Measurements from ENCODE around the gene LGR4. TPM values are rescaled to one million over a fixed set of nuclear protein-coding genes. Genes with fewer than 3 reads are reported as not detected.

LGR4 gene
- total and polyA plus RNA-seq, 2 experiments from 2014 or later = 22.6 to 99.6 TPM

DNA sequence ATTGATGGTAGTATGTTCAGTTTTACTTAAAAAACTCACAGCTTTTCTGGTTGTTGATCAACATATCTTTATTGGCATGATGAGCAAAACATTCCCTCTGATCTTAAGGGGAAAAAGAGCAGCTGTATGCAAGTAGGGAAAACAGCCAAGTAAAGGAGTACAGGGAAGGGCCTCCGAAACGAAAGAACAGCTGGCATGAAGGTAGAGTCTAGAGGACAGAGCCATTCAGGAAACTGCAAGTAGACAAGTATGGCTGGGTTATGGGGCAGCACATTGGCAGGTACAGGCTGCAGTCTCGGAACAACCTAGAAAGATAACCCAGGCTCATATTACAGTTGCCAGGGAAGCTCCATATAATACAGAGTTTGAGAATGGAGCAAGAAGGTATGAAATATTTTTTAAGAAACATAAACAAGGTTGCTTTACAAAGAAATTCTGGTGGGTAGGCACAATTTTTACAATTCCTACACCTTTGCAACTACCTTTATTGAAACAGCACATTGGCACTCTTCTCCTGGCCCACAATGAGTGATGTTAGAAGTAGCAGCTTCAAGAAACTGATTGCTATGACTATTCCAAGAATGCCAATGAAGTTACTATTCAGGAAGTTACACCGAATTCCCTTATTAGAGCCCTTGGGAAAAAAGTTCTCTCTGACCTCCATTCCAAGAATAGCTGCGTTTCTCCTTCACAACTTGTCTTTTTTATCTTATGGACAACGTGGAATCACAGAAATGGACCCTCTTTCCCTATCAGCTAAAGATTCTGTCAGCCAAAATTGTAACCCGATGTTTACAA is 45.2 kb downstream of the LGR4 start:
- peaks cover 99% of the 10 kb centered on the region for H3K79me2 ChIP-seq (replicated peaks; ENCODE audit: insufficient read depth)
- H3K27me3 ChIP-seq (ENCODE audit: insufficient read depth) = no peaks in the 10 kb centered on the region
- DNase-seq (ENCODE audit: low spot score) (peak; percentile 42), ATAC-seq (no peak)
- no peak overlapping the region for H3K4me3 ChIP-seq
- H3K4me2 ChIP-seq = no peak overlapping the region
- TF ChIP-seq NANOG (IDR thresholded peaks at IDR 0.05; ENCODE audit: borderline replicate concordance) = no peak
- TF ChIP-seq EZH2phosphoT487 (IDR thresholded peaks at IDR 0.05; ENCODE audit: unreplicated experiment) = no peak
- TF ChIP-seq ZNF331 (CRISPR knock-in tag; IDR thresholded peaks at IDR 0.05; ENCODE audit: low read depth) = no peak
- TF ChIP-seq, protein P1, sequence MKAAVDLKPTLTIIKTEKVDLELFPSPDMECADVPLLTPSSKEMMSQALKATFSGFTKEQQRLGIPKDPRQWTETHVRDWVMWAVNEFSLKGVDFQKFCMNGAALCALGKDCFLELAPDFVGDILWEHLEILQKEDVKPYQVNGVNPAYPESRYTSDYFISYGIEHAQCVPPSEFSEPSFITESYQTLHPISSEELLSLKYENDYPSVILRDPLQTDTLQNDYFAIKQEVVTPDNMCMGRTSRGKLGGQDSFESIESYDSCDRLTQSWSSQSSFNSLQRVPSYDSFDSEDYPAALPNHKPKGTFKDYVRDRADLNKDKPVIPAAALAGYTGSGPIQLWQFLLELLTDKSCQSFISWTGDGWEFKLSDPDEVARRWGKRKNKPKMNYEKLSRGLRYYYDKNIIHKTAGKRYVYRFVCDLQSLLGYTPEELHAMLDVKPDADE (IDR thresholded peaks at IDR 0.05) = no peak
- TF ChIP-seq POLR2AphosphoS5 (IDR thresholded peaks at IDR 0.05; ENCODE audit: low read depth) = no peak
- TF ChIP-seq, protein P2, sequence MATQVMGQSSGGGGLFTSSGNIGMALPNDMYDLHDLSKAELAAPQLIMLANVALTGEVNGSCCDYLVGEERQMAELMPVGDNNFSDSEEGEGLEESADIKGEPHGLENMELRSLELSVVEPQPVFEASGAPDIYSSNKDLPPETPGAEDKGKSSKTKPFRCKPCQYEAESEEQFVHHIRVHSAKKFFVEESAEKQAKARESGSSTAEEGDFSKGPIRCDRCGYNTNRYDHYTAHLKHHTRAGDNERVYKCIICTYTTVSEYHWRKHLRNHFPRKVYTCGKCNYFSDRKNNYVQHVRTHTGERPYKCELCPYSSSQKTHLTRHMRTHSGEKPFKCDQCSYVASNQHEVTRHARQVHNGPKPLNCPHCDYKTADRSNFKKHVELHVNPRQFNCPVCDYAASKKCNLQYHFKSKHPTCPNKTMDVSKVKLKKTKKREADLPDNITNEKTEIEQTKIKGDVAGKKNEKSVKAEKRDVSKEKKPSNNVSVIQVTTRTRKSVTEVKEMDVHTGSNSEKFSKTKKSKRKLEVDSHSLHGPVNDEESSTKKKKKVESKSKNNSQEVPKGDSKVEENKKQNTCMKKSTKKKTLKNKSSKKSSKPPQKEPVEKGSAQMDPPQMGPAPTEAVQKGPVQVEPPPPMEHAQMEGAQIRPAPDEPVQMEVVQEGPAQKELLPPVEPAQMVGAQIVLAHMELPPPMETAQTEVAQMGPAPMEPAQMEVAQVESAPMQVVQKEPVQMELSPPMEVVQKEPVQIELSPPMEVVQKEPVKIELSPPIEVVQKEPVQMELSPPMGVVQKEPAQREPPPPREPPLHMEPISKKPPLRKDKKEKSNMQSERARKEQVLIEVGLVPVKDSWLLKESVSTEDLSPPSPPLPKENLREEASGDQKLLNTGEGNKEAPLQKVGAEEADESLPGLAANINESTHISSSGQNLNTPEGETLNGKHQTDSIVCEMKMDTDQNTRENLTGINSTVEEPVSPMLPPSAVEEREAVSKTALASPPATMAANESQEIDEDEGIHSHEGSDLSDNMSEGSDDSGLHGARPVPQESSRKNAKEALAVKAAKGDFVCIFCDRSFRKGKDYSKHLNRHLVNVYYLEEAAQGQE (IDR thresholded peaks at IDR 0.05; ENCODE audit: unreplicated experiment) = no peak
- no peak for TF ChIP-seq EZH2 (IDR thresholded peaks at IDR 0.05; ENCODE audit: low read depth, unreplicated experiment)
- TF ChIP-seq CREB1 (CRISPR knock-in tag; IDR thresholded peaks at IDR 0.05; ENCODE audit: low read depth) = no peak
- no peak for TF ChIP-seq STAT1 (IDR thresholded peaks at IDR 0.05; ENCODE audit: unreplicated experiment)
- no peak for TF ChIP-seq ZNF114 (CRISPR knock-in tag; IDR thresholded peaks at IDR 0.05)
- TF ChIP-seq, protein P3, sequence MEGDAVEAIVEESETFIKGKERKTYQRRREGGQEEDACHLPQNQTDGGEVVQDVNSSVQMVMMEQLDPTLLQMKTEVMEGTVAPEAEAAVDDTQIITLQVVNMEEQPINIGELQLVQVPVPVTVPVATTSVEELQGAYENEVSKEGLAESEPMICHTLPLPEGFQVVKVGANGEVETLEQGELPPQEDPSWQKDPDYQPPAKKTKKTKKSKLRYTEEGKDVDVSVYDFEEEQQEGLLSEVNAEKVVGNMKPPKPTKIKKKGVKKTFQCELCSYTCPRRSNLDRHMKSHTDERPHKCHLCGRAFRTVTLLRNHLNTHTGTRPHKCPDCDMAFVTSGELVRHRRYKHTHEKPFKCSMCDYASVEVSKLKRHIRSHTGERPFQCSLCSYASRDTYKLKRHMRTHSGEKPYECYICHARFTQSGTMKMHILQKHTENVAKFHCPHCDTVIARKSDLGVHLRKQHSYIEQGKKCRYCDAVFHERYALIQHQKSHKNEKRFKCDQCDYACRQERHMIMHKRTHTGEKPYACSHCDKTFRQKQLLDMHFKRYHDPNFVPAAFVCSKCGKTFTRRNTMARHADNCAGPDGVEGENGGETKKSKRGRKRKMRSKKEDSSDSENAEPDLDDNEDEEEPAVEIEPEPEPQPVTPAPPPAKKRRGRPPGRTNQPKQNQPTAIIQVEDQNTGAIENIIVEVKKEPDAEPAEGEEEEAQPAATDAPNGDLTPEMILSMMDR (conservative IDR thresholded peaks at IDR 0.05; ENCODE audit: low read depth in 2 of 2) = no peak
- TF ChIP-seq, protein P4, sequence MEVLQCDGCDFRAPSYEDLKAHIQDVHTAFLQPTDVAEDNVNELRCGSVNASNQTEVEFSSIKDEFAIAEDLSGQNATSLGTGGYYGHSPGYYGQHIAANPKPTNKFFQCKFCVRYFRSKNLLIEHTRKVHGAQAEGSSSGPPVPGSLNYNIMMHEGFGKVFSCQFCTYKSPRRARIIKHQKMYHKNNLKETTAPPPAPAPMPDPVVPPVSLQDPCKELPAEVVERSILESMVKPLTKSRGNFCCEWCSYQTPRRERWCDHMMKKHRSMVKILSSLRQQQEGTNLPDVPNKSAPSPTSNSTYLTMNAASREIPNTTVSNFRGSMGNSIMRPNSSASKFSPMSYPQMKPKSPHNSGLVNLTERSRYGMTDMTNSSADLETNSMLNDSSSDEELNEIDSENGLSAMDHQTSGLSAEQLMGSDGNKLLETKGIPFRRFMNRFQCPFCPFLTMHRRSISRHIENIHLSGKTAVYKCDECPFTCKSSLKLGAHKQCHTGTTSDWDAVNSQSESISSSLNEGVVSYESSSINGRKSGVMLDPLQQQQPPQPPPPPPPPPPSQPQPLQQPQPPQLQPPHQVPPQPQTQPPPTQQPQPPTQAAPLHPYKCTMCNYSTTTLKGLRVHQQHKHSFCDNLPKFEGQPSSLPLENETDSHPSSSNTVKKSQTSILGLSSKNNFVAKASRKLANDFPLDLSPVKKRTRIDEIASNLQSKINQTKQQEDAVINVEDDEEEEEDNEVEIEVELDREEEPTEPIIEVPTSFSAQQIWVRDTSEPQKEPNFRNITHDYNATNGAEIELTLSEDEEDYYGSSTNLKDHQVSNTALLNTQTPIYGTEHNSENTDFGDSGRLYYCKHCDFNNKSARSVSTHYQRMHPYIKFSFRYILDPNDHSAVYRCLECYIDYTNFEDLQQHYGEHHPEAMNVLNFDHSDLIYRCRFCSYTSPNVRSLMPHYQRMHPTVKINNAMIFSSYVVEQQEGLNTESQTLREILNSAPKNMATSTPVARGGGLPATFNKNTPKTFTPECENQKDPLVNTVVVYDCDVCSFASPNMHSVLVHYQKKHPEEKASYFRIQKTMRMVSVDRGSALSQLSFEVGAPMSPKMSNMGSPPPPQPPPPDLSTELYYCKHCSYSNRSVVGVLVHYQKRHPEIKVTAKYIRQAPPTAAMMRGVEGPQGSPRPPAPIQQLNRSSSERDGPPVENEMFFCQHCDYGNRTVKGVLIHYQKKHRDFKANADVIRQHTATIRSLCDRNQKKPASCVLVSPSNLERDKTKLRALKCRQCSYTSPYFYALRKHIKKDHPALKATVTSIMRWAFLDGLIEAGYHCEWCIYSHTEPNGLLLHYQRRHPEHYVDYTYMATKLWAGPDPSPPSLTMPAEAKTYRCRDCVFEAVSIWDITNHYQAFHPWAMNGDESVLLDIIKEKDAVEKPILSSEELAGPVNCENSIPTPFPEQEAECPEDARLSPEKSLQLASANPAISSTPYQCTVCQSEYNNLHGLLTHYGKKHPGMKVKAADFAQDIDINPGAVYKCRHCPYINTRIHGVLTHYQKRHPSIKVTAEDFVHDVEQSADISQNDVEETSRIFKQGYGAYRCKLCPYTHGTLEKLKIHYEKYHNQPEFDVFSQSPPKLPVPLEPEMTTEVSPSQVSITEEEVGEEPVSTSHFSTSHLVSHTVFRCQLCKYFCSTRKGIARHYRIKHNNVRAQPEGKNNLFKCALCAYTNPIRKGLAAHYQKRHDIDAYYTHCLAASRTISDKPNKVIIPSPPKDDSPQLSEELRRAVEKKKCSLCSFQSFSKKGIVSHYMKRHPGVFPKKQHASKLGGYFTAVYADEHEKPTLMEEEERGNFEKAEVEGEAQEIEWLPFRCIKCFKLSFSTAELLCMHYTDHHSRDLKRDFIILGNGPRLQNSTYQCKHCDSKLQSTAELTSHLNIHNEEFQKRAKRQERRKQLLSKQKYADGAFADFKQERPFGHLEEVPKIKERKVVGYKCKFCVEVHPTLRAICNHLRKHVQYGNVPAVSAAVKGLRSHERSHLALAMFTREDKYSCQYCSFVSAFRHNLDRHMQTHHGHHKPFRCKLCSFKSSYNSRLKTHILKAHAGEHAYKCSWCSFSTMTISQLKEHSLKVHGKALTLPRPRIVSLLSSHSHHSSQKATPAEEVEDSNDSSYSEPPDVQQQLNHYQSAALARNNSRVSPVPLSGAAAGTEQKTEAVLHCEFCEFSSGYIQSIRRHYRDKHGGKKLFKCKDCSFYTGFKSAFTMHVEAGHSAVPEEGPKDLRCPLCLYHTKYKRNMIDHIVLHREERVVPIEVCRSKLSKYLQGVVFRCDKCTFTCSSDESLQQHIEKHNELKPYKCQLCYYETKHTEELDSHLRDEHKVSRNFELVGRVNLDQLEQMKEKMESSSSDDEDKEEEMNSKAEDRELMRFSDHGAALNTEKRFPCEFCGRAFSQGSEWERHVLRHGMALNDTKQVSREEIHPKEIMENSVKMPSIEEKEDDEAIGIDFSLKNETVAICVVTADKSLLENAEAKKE (CRISPR knock-in tag; IDR thresholded peaks at IDR 0.05) = no peak
- TF ChIP-seq JUNB (IDR thresholded peaks at IDR 0.05; ENCODE audit: unreplicated experiment) = no peak
- peaks cover 70% of the 10 kb centered on the region for H3K4me1 ChIP-seq (ENCODE audit: insufficient read depth)
- peak overlapping the region; percentile 9 for H3K27ac ChIP-seq (ENCODE audit: low read depth)
- no peaks in the 10 kb centered on the region for H3K9me2 ChIP-seq (ENCODE audit: insufficient read depth)
- H3K36me3 ChIP-seq (ENCODE audit: insufficient read depth) = 0 out of 2 replicates have a peak, but pooled peaks cover 3% of the 10 kb centered on the region
- Mint-ChIP-seq H3K27ac (no peak overlapping the region), H3K4me1 (peaks cover 32% of the 10 kb centered on the region), H3K27me3 (ENCODE audit: insufficient read depth, low read depth, poor library complexity) (peaks cover 4% of the 10 kb centered on the region), H3K9me3 (no peaks in the 10 kb centered on the region), H3K36me3 (ENCODE audit: low read depth) (0 out of 3 replicates have a peak, but pooled peaks cover 2% of the 10 kb centered on the region), H3K4me3 (no peak overlapping the region)
- peaks cover 14% of the 10 kb centered on the region for H4K20me1 ChIP-seq (replicated peaks; ENCODE audit: insufficient read depth)
- peaks cover 4% of the 10 kb centered on the region; the same call in 1 of the 2 replicates for H3F3A ChIP-seq (replicated peaks; ENCODE audit: low read depth)
- H2AFZ ChIP-seq = no peak overlapping the region

Data from GM23338 (cell line).